Astrocyte of the hippocampus (primary cell): ENCODE data around the gene EIF4E3.
A peak's percentile ranks its signal among the peaks of the same experiment; 100 is the strongest.

Experiments used
- DNase-seq: peaks from one replicate; pipeline ENCODE4 v3.0.0; 2011; ENCODE audit warnings: low read depth, low spot score

The EIF4E3 gene

DNA sequence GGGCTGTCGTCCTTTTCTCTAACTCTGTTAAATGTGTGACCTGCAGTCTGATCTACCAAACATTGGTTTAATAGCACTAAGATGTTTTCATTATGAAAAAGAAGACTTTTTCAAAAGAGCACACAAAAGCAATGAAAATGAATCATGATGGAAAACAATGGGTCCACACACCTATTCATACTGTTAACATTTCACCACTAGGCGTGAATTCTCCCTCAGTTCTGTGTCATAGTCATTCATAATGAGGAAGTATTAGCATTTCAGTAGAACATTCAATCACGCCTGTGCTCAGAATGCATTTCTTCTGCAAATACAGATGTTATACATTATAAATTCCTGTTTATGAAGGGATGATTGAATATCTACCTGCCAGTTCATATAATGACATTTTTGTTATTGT is 35.9 kb downstream of the EIF4E3 start:
- DNase-seq = no peak

DNA sequence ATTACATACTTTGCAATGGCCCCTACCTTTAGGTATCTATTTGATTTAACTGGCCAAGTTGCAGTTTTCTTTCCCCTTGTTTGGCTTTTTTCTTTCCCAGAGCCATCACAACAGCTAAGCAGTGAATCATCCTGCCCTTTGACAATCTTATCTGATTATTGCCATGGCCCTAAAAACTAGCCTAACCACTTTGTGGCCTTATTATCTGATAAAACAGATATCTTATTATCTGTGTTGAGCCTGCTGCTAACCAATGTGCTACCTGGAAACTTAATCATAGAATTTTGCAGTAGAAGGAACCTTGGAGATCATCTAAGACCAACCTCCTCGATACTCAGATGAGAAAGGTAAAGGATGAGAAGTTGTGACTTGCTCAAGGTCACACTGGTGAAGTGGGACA is 37.1 kb downstream of the EIF4E3 start:
- no peak for DNase-seq

DNA sequence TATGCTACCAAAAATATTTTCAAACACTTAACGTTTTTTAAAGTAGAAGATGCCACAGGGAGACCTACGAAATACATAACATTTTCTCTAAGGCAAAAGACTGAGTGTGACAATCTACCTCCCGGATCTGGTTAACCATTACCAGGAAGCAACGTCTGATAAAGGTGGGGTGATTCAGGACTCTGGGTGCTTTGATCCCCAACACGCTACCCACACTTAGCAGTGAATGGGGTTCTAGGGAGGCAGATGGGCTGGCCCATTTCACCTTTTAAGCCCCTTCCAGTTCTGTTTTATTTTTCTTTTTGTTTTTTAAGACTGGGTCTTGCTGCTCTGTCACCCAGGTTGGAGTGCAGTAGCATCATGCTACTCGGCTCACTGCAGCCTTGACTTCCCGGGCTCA is 39.5 kb downstream of the EIF4E3 start:
- no peak for DNase-seq

- peak; percentile 84 for DNase-seq
Measured at GRCh38 chr3:71684757-71685386, 40.3 kb downstream of the EIF4E3 start.

DNA sequence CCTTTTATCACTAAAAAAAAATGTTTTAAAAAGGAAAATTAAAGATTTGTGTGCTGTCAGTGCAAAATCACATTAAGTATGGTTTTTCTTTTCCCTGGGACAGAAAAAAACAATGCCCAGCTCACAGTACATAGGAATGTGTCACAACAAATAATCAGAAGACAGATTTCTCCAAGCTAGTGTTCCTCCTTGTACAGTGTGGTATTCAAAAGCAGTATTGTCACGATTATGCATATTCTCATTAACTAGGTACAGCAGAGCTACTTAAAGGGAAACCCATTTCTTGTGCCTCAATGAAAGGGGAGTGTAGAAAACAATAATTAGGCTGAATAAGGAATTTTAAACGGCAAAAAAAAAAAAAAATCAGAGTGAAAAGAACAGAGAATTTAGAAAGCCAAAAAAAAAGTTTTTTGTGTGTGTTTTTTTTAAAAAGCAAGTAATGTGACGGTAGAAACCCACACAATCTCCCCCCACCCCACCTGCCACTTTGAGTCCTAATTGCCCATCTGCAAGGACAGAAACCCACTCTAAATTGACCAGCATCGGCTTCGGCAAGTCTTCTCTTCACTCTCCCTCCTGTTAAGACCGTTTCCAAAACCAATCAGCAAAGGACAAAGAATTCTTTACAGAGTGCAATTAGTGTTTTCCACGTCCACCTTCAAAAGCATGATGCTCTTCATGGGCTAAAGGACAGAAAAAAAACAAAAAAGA is 41.0 kb downstream of the EIF4E3 start:
- no peak for DNase-seq

DNA sequence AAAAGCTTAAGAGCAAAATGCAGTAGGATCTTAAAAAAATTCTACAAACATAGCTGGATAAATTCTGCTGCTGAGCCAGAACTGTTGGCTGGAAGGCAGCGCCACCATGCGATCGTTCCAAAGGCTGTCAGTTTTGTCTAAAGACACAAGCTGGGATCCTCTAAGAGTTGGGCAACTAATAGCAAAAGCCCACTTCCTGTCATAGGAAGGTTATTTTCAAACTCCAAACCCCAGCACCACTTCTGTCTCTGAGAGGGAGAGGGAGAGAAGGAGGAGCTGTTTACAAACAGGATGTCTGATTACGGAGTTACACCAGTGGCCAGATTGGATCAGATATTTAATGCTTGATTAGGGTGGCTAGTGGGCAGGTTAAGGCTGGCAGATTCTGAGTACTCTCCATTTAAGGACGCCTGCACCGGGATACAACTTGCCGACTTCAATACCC is 44.0 kb downstream of the EIF4E3 start:
- DNase-seq = peak; percentile 79

- peak; percentile 41 for DNase-seq
Measured at GRCh38 chr3:71680603-71681002, 44.6 kb downstream of the EIF4E3 start.

- DNase-seq = no peak
Measured at GRCh38 chr3:71676931-71677330, 48.3 kb downstream of the EIF4E3 start.

GRCh38 chr3:71673486-71673885 is 51.7 kb downstream of the EIF4E3 start:
- no peak for DNase-seq

GRCh38 chr3:71672807-71673206 is 52.4 kb downstream of the EIF4E3 start:
- no peak for DNase-seq

GRCh38 chr3:71672340-71672739 is 52.9 kb downstream of the EIF4E3 start:
- no peak for DNase-seq

DNA sequence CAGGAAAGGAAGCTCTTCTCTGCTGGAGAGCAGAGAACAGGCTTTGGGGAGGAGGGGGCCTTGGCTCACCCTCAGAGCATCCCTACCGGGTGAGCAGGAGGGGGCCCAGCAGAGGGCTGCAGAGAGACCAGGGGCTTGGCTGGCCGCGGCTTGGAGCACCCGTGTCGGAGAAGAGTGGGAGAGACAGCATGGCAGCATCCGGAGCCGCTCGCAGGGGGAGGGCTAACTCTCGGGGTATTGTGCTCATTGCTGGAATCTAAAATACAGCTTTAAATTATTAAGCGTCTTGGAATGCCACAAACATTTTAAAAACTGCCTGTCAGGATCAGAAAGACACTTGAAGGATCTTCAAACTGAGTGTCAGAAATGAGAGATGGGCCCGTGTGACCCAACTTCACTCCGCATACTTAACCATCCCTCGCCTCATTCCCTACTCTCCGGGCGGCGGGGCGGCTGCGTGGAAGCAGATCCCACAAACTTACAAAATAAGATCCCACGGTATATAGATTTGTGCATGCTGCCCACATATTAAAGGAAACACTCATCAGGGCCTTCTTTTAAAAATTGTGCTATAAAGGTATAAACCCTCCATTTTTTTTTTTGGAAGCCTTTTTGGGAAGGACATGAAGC is 53.9 kb downstream of the EIF4E3 start:
- DNase-seq = no peak

GRCh38 chr3:71662568-71662967 is 62.6 kb downstream of the EIF4E3 start:
- no peak for DNase-seq

GRCh38 chr3:71662056-71662455 is 63.1 kb downstream of the EIF4E3 start:
- DNase-seq = no peak

GRCh38 chr3:71659864-71660591 is 65.2 kb downstream of the EIF4E3 start:
- DNase-seq = no peak

GRCh38 chr3:71657831-71658530 is 67.2 kb downstream of the EIF4E3 start:
- DNase-seq = peak; percentile 95

- DNase-seq = no peak
Measured at GRCh38 chr3:71655061-71655460, 70.1 kb downstream of the EIF4E3 start.

DNA sequence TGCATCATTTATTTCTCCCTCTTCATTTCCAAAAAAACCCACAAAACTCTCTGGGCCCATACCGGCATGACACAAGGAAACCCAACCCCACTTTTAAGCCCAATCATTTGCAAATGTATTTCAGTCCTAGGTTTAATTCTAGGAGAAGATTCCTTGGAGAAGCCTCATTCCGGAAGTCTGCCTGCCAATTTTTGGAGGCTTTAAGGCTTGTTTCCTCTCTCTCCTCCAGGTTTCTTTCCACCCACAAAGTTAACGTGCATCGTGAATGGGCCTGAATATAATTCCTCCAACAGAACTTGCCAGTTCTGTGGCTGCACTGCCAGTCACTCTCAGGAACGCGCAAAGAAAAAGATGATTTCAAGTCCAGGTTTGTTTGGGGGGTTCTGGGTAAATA is 71.8 kb downstream of the EIF4E3 start:
- no peak for DNase-seq

DNA sequence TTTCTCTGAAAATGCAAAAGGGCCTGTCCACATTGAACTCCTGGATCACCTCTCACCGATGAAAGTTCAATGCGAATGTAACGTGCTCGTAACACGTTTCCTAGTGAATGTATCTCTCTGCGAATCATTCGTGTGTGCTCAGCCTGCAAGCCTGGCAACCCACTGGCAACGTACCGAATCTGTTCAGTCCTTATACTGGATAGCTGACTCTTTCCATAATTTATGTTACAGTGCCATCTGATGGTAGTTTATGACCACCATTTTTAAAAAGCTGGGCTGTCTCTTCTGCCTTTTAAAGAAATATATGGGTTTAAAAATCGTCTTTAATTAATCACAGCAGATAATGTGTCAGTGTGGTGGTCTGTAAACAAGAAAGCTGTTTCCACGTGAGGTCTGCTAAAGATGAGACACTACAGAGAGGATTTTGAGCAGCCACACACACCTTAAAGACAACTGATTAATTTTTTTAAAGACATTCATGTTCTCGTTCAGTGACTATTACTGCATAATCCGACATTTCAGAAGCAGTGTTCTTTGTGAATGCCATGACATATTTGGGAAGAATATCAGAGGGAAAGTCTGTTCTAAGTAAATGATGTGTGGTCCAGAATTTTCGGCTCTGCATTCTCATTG is 72.3 kb downstream of the EIF4E3 start:
- peak; percentile 75 for DNase-seq

GRCh38 chr3:71651625-71652024 is 73.6 kb downstream of the EIF4E3 start:
- no peak for DNase-seq

- no peak for DNase-seq
Measured at GRCh38 chr3:71650372-71650771, 74.8 kb downstream of the EIF4E3 start.
